Fibroblast of lung (primary cell): Measurements from ENCODE around the gene HBS1L. TPM values are rescaled to one million over a fixed set of nuclear protein-coding genes. Genes with fewer than 3 reads are reported as not detected.

ENCODE experiments used
- DNase-seq, 2 donors: peaks; one replicate each; pipeline versions ENCODE4 v3.0.0 to v3.0.0-alpha.2; 2010; ENCODE audit warnings: low read depth in 2 of 2
- H2AFZ ChIP-seq: 2 replicates; pipeline ENCODE4 v1.5.1; 2012; ENCODE audit warnings: low read length, control low read depth, inconsistent platforms
- H3K27ac ChIP-seq: 2 replicates; pipeline ENCODE4 v1.5.1; 2011; ENCODE audit warnings: low read length, control low read depth; ENCODE audit not compliant: insufficient read depth
- H3K27me3 ChIP-seq: 2 replicates; pipeline ENCODE4 v1.5.1; 2011; ENCODE audit warnings: mild to moderate bottlenecking, low read length; ENCODE audit not compliant: control insufficient read depth, insufficient read depth
- H3K36me3 ChIP-seq: 2 replicates; pipeline ENCODE4 v1.5.1; 2011; ENCODE audit warnings: low read length; ENCODE audit not compliant: control insufficient read depth, insufficient read depth
- H3K4me1 ChIP-seq: 2 replicates; pipeline ENCODE4 v1.5.1; 2011; ENCODE audit warnings: low read length; ENCODE audit not compliant: control insufficient read depth, insufficient read depth; ENCODE audit errors: extremely low read depth
- H3K4me2 ChIP-seq: 2 replicates; pipeline ENCODE4 v1.5.1; 2011; ENCODE audit warnings: low read length, control low read depth; ENCODE audit not compliant: insufficient read depth; ENCODE audit errors: extremely low read depth
- H3K4me3 ChIP-seq, 4 experiments: fragments of 200-600 bp in 1 of 4; sonication (generic) in 1 of 4; replicated peaks in 1 of 4; 2 replicates each; pipeline ENCODE4 v1.5.1; 2011 to 2016; ENCODE audit warnings: low read length in 4 of 4, low read depth in 3 of 4, mild to moderate bottlenecking in 3 of 4, control low read depth in 2 of 4, inconsistent platforms in 1 of 4, mixed read lengths in 1 of 4; ENCODE audit not compliant: insufficient read depth in 1 of 4; ENCODE audit errors: control extremely low read depth in 1 of 4
- H3K79me2 ChIP-seq: 2 replicates; pipeline ENCODE4 v1.5.1; 2012; ENCODE audit warnings: mild to moderate bottlenecking, low read length, inconsistent platforms; ENCODE audit not compliant: control insufficient read depth, insufficient read depth
- H3K9ac ChIP-seq: 2 replicates; pipeline ENCODE4 v1.5.1; 2011; ENCODE audit warnings: mild to moderate bottlenecking, low read length, control low read depth; ENCODE audit not compliant: insufficient read depth
- H3K9me3 ChIP-seq: 2 replicates; pipeline ENCODE4 v1.5.1; 2012; ENCODE audit warnings: low read depth, low read length; ENCODE audit not compliant: control insufficient read depth, insufficient read depth
- H4K20me1 ChIP-seq: 2 replicates; pipeline ENCODE4 v1.5.1; 2011; ENCODE audit warnings: low read length; ENCODE audit not compliant: control insufficient read depth, insufficient read depth; ENCODE audit errors: extremely low read depth
- EZH2 ChIP-seq: IDR thresholded peaks from 2 replicates; pipeline ENCODE4 v1.5.1; 2012; ENCODE audit warnings: low read length, control low read depth, mild to moderate bottlenecking; ENCODE audit errors: missing control alignments
- polyA plus RNA-seq, 2 donors: library from polyadenylated mRNA; depleted of rRNA in 1 of 2; stranded (reverse) in 1 of 2; unstranded in 1 of 2; fragments of >200 nt; gene quantifications; 2 replicates each; pipeline ENCODE4 v1.2.1, GENCODE V29; 2011 to 2012; ENCODE audit warnings: missing spikeins in 1 of 2
- total RNA-seq: library from RNA; depleted of rRNA; stranded (reverse); fragments of >200 nt; gene quantifications from 2 replicates; pipeline ENCODE4 v1.2.1, GENCODE V29; 2014
- TF ChIP-seq, protein P1 (sequence below), 2 donors: IDR thresholded peaks in 1 of 2; conservative IDR thresholded peaks in 1 of 2; 1 replicate in 1 of 2; 2 replicates in 1 of 2; pipeline ENCODE4 v1.5.1; 2011 to 2012; ENCODE audit warnings: low read length in 2 of 2, control low read depth in 1 of 2, inconsistent platforms in 1 of 2, low read depth in 1 of 2, mild to moderate bottlenecking in 1 of 2

HBS1L gene
- total and polyA plus RNA-seq, 2 donors (not counting 1 experiment from before 2014, with no cell fraction given) = 106 to 118 TPM

DNA sequence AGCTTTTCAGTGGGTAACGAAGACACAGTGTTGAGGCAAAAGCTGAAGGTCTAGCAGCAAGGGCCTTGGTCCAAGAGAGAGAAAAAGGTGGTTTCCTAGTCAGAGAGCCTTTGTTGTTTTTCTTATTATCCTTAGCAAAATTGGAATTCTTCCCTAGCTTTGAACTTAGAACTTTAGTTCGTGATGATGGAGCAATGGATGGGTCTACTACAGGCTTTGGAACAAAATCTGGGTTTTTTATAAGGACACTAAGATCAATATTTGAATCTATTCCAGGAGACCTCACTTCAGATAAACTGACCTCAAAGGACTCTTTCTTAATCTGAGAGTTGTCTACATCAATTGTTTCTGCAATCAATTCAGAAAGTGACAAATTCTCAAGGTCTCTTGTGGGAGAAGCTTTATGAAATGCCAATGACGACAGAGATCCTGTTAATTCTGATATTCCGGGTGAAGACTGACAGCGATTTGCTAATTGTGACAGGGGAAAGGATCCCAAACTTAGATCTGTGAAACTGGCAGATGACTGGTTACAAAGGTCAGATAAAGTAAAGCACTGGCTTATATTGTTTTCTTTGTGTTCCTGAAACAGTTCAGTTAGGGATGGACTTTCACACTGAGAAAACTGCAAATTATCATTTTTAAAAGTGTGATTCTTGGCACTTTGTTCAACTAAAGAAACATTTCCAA lies 17.7 kb downstream of the HBS1L start:
- no peaks in the 10 kb centered on the region for H4K20me1 ChIP-seq

DNA sequence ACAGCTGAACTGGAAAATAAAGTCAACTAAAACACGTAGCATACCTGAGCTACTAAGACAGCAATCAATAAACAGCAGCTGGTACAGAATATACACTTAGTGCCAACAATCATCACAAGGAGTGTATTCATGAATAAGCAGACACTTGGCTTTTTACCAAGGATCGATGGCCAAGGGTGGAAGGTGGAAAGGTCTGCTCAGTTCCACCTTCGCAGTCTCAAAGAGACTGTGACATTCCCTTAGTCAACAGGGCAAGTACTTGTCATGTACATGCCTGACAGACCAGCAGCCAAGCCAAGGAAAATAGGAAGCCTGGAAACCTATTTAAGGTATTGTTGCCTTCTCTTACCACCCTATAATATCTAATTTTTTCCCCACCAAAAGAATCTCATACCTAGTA lies 21.4 kb downstream of the HBS1L start:
- no peak overlapping the region for H2AFZ ChIP-seq
- H3K79me2 ChIP-seq = peaks cover 2% of the 10 kb centered on the region
- no peak overlapping the region for H3K9ac ChIP-seq
- no peak overlapping the region for H3K4me3 ChIP-seq
- H4K20me1 ChIP-seq = no peaks in the 10 kb centered on the region
- no peak overlapping the region for H3K4me2 ChIP-seq
- no peaks in the 10 kb centered on the region for H3K4me1 ChIP-seq
- no peaks in the 10 kb centered on the region for H3K9me3 ChIP-seq
- H3K36me3 ChIP-seq = peaks cover 1% of the 10 kb centered on the region
- no peaks in the 10 kb centered on the region for H3K27me3 ChIP-seq
- TF ChIP-seq, protein P1, sequence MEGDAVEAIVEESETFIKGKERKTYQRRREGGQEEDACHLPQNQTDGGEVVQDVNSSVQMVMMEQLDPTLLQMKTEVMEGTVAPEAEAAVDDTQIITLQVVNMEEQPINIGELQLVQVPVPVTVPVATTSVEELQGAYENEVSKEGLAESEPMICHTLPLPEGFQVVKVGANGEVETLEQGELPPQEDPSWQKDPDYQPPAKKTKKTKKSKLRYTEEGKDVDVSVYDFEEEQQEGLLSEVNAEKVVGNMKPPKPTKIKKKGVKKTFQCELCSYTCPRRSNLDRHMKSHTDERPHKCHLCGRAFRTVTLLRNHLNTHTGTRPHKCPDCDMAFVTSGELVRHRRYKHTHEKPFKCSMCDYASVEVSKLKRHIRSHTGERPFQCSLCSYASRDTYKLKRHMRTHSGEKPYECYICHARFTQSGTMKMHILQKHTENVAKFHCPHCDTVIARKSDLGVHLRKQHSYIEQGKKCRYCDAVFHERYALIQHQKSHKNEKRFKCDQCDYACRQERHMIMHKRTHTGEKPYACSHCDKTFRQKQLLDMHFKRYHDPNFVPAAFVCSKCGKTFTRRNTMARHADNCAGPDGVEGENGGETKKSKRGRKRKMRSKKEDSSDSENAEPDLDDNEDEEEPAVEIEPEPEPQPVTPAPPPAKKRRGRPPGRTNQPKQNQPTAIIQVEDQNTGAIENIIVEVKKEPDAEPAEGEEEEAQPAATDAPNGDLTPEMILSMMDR (conservative IDR thresholded peaks at IDR 0.05 in 1 of 2, IDR thresholded peaks at IDR 0.05 in 1 of 2; ENCODE audit: low read depth in 1 of 2, low read length in 2 of 2) = no peak
- no peak for TF ChIP-seq EZH2
- DNase-seq = no peak
- H3K27ac ChIP-seq = no peak overlapping the region

More for the DNA sequence above, 17.7 kb downstream of the HBS1L start:
- no peak overlapping the region for H3K4me2 ChIP-seq
- no peaks in the 10 kb centered on the region for H3K9me3 ChIP-seq
- no peak overlapping the region for H3K27ac ChIP-seq
- H3K27me3 ChIP-seq = no peaks in the 10 kb centered on the region
- H2AFZ ChIP-seq = no peak overlapping the region
- TF ChIP-seq, protein P1 (conservative IDR thresholded peaks at IDR 0.05 in 1 of 2, IDR thresholded peaks at IDR 0.05 in 1 of 2; ENCODE audit: low read depth in 1 of 2, low read length in 2 of 2) = no peak
- no peak for DNase-seq
- H3K36me3 ChIP-seq = no peaks in the 10 kb centered on the region
- H3K9ac ChIP-seq = no peak overlapping the region
- H3K79me2 ChIP-seq = peaks cover 2% of the 10 kb centered on the region
- no peaks in the 10 kb centered on the region for H3K4me1 ChIP-seq
- no peak overlapping the region for H3K4me3 ChIP-seq

DNA sequence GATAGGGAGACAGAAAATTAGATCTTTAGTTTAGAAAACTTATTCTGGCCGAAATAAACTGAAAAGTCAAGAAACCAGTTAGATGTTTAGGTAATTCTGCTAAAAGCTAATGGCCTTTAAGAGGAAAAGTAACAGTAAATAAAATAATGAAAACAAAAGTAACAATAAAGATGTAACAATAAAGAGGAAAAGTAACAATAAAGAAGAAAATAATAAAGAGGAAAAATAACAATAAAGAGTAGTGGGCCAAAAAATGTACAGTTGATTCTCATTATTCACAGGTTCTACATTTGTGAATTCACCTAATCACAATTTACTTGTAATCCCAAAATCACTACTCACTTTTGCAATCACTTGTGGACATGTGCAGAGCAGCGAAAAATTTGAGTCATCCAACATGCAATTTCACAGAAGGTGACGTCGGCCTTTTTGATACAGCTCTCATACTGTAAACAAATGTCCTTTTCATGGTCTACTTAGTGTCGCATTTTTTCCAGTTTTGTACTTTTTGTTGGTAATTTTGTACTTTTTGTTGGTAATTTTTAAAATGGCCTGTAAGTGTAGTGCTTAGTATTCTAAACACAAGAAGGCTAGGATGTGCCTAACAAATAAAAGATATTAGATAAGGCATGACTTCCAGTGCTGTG lies 24.0 kb downstream of the HBS1L start:
- Histone ChIP-seq H3K79me2 (peaks cover 2% of the 10 kb centered on the region), H4K20me1 (no peaks in the 10 kb centered on the region), H2AFZ (no peak overlapping the region), H3K9me3 (no peaks in the 10 kb centered on the region), H3K4me1 (no peaks in the 10 kb centered on the region), H3K4me3 (no peak overlapping the region), H3K36me3 (peaks cover 1% of the 10 kb centered on the region), H3K27ac (no peak overlapping the region), H3K9ac (no peak overlapping the region), H3K27me3 (no peaks in the 10 kb centered on the region), H3K4me2 (no peak overlapping the region)
- TF ChIP-seq EZH2 = no peak
- TF ChIP-seq, protein P1 (conservative IDR thresholded peaks at IDR 0.05 in 1 of 2, IDR thresholded peaks at IDR 0.05 in 1 of 2; ENCODE audit: low read depth in 1 of 2, low read length in 2 of 2) = no peak
- DNase-seq = peak; percentile 49 to 75
